Measurements from ENCODE around the gene CBLL1.

The CBLL1 gene

GRCh38 chr7:107743567-107744344, at the start of gene CBLL1:
Gene CBLL1, plus strand, starts transcription at chr7:107744142. Its CDS starts 22 bp downstream, at chr7:107744164.
- DNase-seq: peak; percentile 97

DNA sequence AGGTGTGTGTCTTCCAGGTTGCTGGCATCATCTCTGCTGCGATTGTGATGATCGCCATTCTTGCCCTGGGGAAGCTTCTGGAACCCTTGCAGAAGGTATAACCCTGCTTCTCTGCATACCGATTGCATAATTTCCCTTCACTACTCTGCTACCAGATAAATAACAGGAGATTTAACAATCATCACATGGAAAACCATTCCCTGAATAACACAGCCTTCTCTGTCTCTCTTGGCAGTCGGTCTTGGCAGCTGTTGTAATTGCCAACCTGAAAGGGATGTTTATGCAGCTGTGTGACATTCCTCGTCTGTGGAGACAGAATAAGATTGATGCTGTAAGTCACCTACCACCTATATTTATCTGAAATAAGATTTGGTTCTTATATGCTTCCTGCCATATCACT, 49.6 kb upstream of the CBLL1 start:
- no peak for DNase-seq

- no peak for DNase-seq
Observed at GRCh38 chr7:107696330-107696946, 47.5 kb upstream of the CBLL1 start.

DNA sequence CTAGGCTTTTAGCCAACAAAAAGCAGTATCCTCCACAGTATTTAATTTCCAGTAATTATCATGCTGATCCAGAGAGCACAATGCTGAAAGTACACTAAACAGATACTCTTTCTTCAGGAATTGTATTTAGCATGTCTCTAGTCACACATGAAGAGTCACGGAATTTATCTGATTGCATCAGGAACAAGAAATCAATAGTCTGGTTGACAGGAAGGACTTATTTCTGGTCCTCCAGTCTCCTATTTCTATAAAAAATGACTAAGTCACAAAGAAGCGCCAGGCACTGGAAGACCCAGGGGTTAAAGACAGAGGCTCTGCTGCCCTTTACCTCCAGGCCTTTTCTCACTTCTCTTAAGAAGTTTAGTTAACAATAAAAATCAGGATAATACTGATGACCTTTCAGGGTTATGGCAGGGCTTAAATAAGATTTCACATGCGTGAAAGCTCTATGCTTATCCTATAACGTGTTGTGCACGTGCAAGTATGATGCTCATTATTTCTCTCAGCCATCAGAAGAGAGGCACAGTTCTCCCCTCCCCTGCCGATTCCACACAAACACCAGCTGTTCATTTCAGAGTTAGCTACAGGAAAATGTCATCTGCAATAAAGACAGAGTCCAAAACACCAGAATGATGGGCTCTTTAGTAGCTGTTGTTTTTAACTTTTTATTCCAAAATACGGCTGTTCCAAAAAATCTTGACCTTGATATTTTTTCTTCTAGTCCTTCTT, 46.5 kb upstream of the CBLL1 start:
- DNase-seq: no peak

GRCh38 chr7:107700570-107700969, 43.4 kb upstream of the CBLL1 start:
- no peak for DNase-seq

DNA sequence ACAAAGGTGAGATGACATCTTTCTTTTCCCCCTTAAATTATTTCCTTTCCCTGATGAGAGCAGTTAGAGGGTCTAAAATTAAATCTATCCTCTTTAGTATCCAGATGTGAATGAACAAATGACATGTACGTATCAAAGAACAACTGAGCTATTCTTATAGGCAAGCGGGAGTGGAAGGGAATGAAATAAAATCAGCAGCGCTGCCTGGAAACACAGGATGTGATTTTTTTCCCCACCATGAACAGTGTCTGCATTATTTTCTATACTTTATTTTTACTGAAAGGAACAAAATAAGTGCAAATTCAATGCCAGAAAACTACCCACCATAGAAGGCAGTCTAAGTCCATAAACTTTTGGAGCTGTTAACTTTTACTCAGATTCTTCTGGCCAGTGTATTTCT, 42.8 kb upstream of the CBLL1 start:
- DNase-seq: no peak

DNA sequence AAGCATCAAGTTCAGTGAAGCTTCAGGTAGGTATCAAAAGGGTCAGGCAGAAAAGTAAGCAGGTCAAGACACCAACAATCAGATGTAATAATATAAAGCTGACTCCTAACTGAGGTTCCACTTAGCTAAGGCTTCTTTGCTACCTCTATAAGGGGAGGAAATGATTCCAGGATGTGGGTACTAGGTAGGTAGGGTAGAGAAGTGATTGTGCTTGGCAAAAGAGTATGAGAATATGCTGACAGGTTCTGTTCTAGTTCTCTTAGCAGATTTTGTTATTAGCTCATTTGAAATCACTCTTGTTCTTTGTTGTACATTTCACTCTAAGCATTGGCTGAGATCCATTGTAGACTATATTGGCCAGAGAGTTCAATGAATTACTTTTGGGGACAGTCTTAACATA, 40.7 kb upstream of the CBLL1 start:
- no peak for DNase-seq

- no peak for DNase-seq
Observed at GRCh38 chr7:107703872-107704271, 40.1 kb upstream of the CBLL1 start.

- DNase-seq: no peak
Observed at GRCh38 chr7:107708956-107709355, 35.0 kb upstream of the CBLL1 start.

DNA sequence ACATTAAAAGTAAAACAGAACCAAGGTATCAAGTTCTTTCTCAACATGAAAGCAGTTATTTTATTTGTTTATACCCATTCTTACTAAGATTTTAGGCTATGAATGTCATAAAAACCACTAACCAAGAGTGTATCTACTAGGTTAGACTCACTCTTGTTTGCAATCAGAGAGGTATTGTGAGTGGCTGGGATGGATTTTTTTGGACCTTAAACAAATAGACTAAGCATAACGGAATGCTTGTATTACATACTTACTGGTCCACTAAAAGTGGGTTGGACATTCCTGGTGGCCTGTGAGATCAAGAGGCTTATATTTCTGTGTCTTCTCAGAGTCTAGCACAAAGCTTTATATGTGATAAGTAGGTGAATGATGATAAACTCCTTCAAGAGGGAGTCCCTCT, 32.6 kb upstream of the CBLL1 start:
- no peak for DNase-seq

DNA sequence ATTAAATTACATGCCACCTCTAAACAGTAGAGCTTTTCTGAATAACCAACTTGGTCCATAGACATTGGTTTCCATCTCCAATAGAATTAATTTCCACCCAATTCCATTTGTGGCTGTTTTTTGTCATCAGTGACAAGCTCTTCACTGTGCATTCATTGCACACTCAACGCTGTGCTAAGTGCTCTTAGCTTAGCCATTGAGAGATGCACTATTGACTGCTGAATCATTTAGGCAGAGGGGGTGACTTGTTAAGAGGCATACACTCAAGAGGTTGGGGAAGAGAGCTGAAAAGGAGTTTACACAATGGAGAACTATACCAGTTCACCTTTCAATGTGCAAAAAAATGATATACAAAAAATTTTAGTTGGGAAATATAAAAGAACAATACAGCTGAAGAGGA, 31.9 kb upstream of the CBLL1 start:
- DNase-seq: no peak

- no peak for DNase-seq
Observed at GRCh38 chr7:107712896-107713295, 31.0 kb upstream of the CBLL1 start.

- DNase-seq: no peak
Observed at GRCh38 chr7:107715531-107715930, 28.4 kb upstream of the CBLL1 start.

DNA sequence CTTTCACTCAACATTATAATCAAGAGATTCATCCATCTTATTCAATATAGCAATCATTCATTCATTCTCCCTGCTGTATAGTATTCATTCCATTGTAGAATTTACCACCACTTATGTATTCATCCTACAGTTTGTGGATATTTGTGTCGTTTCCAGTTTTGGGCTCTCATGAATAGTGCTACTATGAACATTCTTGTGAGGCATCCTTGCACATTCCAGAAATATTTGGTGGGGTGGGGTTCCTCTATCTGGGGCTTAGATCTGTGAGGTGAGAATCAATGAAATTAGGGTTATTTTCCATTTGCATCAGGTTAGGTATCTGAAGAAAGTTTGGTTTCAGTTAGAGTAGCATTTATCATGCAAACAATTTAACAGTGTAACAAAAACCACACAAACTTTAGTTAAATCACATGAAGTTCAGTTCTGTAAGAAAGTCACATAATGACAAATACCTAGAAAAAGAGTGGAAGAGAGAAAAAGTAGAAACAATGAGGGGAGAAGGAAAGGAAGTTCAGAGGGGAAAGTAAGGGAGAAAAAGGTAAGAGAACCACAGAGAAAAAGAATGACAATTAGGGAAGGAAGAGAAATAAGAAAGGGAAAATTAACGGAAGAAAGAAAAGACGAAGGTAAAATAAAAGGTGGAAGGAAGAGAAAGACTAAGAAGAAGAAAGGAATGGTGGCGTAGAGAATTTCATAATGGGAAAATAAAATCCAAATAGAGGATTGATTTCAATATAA, 25.3 kb upstream of the CBLL1 start:
- no peak for DNase-seq

GRCh38 chr7:107721286-107721685, 22.7 kb upstream of the CBLL1 start:
- no peak for DNase-seq

DNA sequence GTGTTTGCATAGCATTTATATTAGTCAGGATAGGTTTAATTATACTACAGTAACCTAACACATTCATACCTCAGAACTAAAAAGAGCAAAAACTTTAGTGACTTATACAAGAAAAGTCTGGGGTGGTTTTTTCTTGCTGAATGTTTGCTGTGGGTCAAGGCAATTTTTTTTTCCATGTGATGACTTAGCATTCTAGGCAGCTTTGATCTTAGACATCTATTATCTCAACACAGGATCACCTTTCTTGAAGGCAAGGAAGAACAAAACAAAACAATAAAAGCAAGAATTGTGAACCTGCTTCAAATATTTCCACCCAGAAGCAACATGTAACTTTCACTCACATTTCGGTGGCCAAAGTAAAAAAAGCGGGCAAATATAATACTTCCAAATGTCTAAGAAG, 20.7 kb upstream of the CBLL1 start:
- no peak for DNase-seq

- peak; percentile 62 for DNase-seq
Observed at GRCh38 chr7:107725138-107725740, 18.7 kb upstream of the CBLL1 start.

DNA sequence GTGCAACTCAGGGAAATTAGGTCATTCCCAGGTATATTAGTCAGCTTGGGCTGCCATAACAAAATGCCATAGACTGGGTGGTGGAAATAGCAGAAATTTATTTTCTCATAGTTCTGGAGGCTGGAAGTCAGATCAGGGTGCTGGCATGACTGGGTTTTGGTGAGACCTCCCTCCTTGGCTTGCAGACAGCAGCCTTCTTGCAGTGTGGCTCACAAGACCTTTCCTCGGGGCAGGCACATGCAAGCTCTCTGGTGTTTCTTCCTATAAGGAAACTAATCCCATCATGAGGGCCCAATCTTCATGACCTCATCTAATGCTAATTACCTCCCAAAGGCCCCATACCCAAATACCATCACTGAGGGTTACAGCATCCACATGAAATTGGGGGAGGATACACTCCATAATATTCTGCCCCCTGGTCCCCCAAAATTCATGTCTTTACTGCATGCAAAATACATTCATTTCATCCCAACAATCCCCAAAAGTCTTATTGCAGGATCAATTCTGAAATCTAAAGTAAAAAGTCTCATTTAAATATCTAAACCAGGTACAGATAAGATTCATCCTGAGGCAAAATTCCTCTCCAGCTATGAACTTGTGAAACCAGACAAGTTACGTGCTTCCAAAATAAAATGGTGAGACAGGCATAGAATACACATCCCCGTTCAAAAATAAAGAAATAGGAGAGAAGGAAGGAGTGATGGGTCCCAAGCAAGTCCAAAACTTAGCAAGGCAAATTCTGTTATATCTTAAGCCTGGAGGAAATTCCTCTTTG, 17.4 kb upstream of the CBLL1 start:
- no peak for DNase-seq

DNA sequence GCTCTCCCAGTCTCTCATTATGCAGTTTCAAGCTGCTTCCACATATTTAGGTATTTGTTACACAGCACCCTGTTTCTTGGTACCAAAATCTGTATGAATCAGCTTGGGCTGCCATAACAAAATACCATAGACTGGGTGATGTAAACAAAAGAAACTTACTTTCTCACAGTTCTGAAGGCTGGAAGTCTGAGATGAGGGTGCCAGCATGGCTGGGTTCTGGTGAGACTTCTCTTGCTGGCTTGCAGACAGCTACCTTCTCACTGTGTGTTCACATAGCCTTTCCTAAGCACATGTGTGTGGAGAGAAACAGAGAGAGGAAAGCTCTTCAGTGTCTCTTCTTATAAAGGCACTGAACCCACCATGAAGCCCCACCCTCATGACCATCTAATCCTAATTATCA, 15.7 kb upstream of the CBLL1 start:
- DNase-seq: no peak

DNA sequence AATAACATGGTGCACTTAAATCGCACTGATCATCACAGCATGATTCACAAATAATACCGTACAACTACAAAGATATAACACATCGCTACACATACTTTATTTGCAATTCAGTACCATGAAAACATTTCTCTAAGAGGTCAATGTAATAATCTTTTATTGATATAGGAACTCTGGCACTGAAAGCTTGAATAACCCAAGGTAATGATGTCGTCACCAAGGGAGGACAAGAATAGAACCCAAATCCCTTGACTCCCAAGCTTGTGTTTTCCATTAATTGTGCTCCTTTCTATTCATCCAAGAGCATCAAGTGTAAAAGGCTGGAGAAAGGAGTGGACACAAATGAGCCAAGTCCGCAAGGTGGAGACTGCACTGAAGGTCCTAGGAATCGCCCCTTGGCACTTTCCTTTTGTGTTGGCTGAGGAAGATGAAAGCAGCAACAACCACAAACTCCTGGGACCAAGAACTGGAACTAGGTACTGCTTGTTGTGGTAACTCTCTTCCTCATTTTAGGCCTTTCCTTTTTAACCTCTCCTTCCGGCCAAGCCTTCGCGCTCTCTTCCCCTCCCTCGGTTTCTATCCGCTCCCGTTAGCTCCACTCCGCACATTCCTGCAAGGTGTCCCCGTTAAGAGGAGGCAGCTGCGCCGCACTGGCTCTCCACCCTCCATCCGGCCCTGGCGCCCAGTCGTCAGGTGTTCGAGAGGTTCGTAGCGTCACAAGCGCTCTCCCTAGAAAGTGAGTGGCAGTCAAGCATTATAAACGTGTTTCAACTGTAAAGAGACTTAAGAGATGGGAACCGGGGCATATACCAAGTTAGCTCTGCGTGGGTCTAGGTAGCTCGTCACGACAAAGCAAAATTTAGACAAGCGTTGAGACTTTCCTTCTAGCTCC, 1.0 kb upstream of the CBLL1 start:
- no peak for DNase-seq

DNA sequence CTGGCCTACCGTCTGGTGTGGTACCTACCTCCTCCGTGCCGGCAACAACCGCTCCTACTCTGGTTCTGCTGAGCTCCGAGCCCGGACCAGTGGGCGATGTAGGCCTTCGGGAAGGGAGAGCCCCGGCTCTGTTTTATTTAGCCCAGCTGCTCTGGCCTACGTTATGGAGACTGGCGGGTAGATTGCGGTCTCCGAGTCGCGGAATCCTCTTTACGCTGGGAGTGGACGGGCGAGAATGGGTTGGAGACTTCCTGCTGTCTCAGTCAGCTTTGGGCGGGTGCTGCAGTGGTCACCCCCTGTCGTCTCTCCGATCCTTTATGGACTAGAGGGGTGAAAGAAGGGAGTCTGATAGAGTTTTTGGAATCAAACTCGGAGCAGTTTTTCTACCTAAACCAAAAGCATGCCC, 406 bp downstream of the CBLL1 start:
- DNase-seq: no peak
